ENCODE data around the gene APOLD1. TPM values are rescaled to one million over a fixed set of nuclear protein-coding genes. Genes with fewer than 3 reads are reported as not detected.
A peak's percentile ranks its signal among the peaks of the same experiment; 100 is the strongest.

APOLD1 gene
- total RNA-seq, 1 donor from 2014 or later = 0.70 TPM

- Histone ChIP-seq H3K27me3 (ENCODE audit: insufficient read depth, low read length) (no peaks in the 10 kb centered on the region), H3K4me3 (ENCODE audit: insufficient read depth, low read depth, low read length) (peak within 1 kb of the TSS; percentile 98), H3K9me3 (ENCODE audit: insufficient read depth, low read depth, low read length) (no peaks in the 10 kb centered on the region), H2AFZ (ENCODE audit: low read depth, low read length) (peak within 1 kb of the TSS; percentile 71), H3K9ac (ENCODE audit: low read length) (peak within 1 kb of the TSS; percentile 99), H4K20me1 (ENCODE audit: insufficient read depth, low read length) (no peaks in the 10 kb centered on the region), H3K27ac (ENCODE audit: low read depth, low read length) (peak within 1 kb of the TSS; percentile 96), H3K4me1 (ENCODE audit: insufficient read depth, low read length) (peaks cover 20% of the 10 kb centered on the region), H3K79me2 (ENCODE audit: insufficient read depth, low read length) (peaks cover 51% of the 10 kb centered on the region), H3K36me3 (ENCODE audit: insufficient read depth, low read length) (peaks cover 11% of the 10 kb centered on the region), H3K4me2 (ENCODE audit: low read length) (peak within 1 kb of the TSS; percentile 86)
- Mint-ChIP-seq H3K4me3 (ENCODE audit: unreplicated experiment) (peak within 1 kb of the TSS; percentile 98), H3K27ac (ENCODE audit: unreplicated experiment) (peak within 1 kb of the TSS; percentile 94), H3K4me1 (ENCODE audit: low read depth, unreplicated experiment) (peaks cover 25% of the 10 kb centered on the region), H3K36me3 (ENCODE audit: low read depth, unreplicated experiment) (peaks cover 7% of the 10 kb centered on the region), H3K27me3 (ENCODE audit: low read depth, unreplicated experiment) (no peaks in the 10 kb centered on the region), H3K9me3 (ENCODE audit: unreplicated experiment) (no peaks in the 10 kb centered on the region)
- TF ChIP-seq EZH2 (IDR thresholded peaks at IDR 0.05; ENCODE audit: insufficient read depth, low read length) = no peak
- TF ChIP-seq CTCF (IDR thresholded peaks at IDR 0.05; ENCODE audit: insufficient read depth, low read depth, low read length) = peak; percentile 84
- FAIRE-seq (no peak), DNase-seq (ENCODE audit: low read depth) (peak; percentile 74)
Measured at GRCh38 chr12:12813120-12814101, 28.0 kb downstream of the APOLD1 start, which contains the start of gene DDX47. DDX47 (plus strand) TSS chr12:12813346; CDS start chr12:12813368, 22 bp downstream.

- DNase-seq (ENCODE audit: low read depth) = no peak
- FAIRE-seq = no peak
- no peaks in the 10 kb centered on the region for H4K20me1 ChIP-seq (ENCODE audit: insufficient read depth, low read length)
- H3K36me3 ChIP-seq (ENCODE audit: insufficient read depth, low read length) = peaks cover 28% of the 10 kb centered on the region
- H3K9me3 ChIP-seq (ENCODE audit: insufficient read depth, low read depth, low read length) = no peaks in the 10 kb centered on the region
- TF ChIP-seq CTCF (IDR thresholded peaks at IDR 0.05; ENCODE audit: insufficient read depth, low read depth, low read length) (no peak), EZH2 (IDR thresholded peaks at IDR 0.05; ENCODE audit: insufficient read depth, low read length) (no peak)
- no peaks in the 10 kb centered on the region for H3K27me3 ChIP-seq (ENCODE audit: insufficient read depth, low read length)
- no peak overlapping the region for H3K27ac ChIP-seq (ENCODE audit: low read depth, low read length)
- H3K4me1 Mint-ChIP-seq (ENCODE audit: low read depth, unreplicated experiment) = peaks cover 55% of the 10 kb centered on the region
- no peak overlapping the region for H3K9ac ChIP-seq (ENCODE audit: low read length)
- no peaks in the 10 kb centered on the region for H3K9me3 Mint-ChIP-seq (ENCODE audit: unreplicated experiment)
- H3K27me3 Mint-ChIP-seq (ENCODE audit: low read depth, unreplicated experiment) = no peaks in the 10 kb centered on the region
- no peak overlapping the region for H3K4me3 ChIP-seq (ENCODE audit: insufficient read depth, low read depth, low read length)
- peaks cover 46% of the 10 kb centered on the region for H3K4me1 ChIP-seq (ENCODE audit: insufficient read depth, low read length)
- peaks cover 21% of the 10 kb centered on the region for H3K36me3 Mint-ChIP-seq (ENCODE audit: low read depth, unreplicated experiment)
- peak overlapping the region; percentile 93 for H3K27ac Mint-ChIP-seq (ENCODE audit: unreplicated experiment)
- no peak overlapping the region for H3K4me2 ChIP-seq (ENCODE audit: low read length)
- H3K4me3 Mint-ChIP-seq (ENCODE audit: unreplicated experiment) = no peak overlapping the region
- H3K79me2 ChIP-seq (ENCODE audit: insufficient read depth, low read length) = peaks cover 74% of the 10 kb centered on the region
- no peak overlapping the region for H2AFZ ChIP-seq (ENCODE audit: low read depth, low read length)
Measured at GRCh38 chr12:12817616-12818015, 32.2 kb downstream of the APOLD1 start.
